ENCODE results near the gene STMN1.

DNA sequence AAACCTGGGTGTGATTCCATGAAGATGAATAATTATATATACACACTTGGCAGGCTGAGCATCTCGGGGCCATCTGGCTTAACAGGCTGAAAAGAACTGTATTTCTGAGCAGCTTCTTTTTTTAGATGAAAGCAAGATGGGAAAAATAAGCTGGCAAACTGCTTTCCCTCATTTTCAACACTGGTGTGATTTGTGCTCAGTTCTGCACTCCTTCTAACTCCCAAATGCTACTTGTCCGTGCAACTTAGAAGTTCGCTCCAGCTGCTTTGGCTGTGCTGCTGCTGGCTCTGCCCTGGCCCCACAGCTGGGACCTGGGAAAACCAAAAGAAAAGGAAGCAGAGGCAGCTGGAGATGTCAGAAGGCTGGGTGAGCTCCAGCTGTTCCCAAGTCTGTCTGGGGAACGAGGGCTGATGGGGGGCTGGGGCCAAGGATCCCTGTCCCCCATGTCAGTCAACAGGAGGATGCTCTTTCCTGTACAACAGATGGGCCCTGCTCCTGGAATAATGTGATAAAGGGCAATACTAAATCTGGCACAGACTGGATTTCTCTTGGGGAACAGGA, 46.7 kb upstream of the STMN1 start:
- TF ChIP-seq POLR2A (IDR thresholded peaks at IDR 0.05; ENCODE audit: low read length) (no peak), GATA1 (IDR thresholded peaks at IDR 0.05; ENCODE audit: low read depth, low read length) (no peak)
